Fibroblast of peridontal ligament (primary cell): Measurements from ENCODE around the gene ZNF146.
"Not testable (repeated sequence)": the region's sequence is repeated elsewhere in the genome, so short reads cannot be mapped to it uniquely, and the experiment has no call there.

Source experiments
- DNase-seq: peaks from one replicate; pipeline ENCODE4 v3.0.0-alpha.2; 2010; ENCODE audit errors: extremely low read depth

ZNF146 gene

DNA sequence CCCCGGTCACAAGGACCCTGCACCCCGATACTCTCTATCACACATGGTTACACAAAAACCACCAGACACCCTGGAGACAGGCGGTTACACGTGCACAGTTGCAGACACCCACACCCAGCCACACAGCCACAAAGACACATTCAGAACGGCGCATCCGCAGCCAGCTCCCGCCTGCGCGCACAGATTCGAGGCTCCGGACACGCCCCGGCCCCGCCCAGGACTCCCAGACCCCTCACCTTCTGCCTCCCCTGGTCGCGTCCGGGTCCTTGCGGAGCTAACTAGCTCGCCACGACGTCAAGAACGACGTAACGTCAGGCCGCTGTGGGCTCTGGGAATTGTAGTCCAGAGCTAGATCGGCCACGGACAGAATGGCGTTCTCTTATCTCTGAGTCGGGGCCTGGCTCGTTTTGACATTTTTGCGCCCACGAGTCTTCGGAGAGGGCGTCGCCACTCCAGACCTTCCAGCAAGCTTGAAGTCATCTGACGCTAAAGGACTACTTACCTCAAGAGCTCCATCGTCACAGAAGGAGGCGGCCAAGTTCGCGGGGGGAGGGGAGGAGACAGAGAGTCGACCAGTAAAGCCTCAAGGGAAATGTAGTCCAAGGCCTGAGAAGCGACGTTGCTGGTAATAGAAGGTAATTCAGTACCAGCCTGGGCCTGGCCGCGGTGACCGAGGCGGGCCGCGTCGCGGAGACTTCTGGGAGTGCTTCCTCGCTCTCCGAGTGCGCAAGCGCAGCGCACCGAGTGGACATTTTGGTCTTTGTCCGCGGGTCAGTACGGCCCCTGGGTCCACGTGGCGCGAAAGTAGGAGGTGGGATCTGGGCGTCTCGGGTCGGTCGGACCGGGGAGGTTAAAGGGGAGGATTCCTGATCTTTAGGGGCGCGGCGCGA lies at the start of gene ZNF146, which contains the start of gene ZNF565:
Gene ZNF146 (plus strand): TSS at position 721 of the 890 bp plus-strand sequence. CDS start 21,335 bp downstream, outside the sequence.
Gene ZNF565 (minus strand): TSS at position 280 of the 890 bp plus-strand sequence. CDS start 12,680 bp downstream, outside the sequence.
- peak; percentile 98 for DNase-seq

DNA sequence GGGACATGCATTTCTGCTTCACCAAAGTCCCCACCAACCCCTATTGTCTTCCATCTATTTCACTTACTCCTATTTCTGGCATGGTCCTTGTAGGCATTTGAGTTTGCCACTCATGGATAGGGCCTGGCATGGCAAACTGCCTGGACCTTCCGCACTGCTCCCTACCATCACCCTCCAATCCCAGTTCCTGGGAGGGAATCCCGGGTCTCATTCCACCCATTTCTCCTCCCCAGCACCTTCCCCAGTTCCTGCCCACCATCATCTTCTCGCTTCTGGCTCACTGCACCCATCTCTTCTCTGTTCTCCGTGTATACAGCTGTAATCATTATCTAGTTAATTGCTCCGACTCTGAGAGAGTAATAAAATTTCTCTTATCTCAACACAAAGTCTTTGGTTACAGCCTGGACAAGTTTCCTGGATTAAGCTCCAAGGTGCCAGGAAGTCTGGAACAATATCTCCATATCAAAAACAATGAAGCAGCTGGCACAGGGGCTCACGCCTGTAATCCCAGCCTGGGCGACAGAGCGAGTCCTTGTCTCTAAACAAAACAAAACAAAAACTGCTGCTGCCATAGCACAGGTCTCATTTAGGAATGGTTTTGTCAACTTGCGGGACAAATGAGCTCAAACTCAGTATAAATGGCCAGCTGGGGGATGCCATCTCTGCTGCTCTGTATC lies 45.7 kb upstream of the ZNF146 start:
- DNase-seq: no peak

DNA sequence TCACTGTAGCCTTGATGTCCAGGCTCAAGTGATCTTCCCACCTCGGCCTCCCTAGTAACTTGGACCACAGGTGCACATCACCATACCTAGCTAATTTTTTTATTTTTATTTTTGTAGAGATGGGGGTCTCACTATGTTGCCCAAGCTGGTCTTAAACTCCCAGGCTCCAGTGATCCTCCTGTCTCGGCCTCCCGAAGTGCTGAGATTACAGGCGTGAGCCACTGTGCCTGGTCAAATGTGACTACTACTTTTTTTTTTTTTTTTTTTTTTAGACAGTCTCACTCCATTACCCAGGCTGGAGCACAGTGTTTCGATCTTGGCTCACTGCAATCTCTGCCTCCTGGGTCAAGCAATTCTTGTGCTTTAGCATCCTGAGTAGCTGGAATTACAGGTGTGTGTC lies 42.1 kb upstream of the ZNF146 start:
- DNase-seq: no peak

DNA sequence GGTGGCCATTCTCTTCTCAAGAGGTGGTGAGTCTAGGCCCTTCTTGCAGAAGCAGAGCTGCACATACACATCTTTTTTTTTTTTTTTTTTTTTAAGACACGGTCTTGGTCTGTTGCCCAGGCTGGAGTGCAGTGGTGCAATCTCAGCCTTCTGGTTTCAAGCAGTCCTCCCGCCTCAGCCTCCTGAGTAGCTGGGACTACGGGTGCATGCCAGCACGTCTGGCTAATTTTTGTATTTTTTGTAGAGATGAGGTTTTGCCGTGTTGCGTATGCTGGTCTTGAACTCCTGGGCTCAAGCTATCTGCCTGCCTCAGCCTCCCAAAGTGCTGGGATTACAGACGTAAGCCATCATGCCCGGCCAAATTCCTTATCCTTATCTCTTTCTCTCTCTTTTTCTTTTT lies 41.1 kb upstream of the ZNF146 start:
- DNase-seq: peak; percentile 13

DNA sequence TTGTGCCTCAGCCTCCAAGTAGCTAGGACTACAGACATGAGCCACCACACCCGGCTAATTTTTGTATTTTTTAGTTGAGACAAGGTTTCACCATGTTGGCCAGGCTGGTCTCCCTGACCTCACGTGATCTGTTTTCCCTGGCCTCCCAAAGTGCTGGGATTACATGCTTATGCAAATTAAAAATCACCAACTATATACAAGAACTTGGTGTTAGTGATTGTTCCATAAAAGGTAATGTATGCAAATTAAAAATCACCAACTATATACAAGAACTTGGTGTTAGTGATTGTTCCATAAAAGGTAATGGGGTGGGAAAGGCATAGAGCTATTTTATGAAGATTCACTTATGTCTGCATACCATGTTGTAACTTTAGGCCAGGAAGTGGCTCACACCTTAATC lies 35.8 kb upstream of the ZNF146 start:
- DNase-seq: not testable (repeated sequence)

DNA sequence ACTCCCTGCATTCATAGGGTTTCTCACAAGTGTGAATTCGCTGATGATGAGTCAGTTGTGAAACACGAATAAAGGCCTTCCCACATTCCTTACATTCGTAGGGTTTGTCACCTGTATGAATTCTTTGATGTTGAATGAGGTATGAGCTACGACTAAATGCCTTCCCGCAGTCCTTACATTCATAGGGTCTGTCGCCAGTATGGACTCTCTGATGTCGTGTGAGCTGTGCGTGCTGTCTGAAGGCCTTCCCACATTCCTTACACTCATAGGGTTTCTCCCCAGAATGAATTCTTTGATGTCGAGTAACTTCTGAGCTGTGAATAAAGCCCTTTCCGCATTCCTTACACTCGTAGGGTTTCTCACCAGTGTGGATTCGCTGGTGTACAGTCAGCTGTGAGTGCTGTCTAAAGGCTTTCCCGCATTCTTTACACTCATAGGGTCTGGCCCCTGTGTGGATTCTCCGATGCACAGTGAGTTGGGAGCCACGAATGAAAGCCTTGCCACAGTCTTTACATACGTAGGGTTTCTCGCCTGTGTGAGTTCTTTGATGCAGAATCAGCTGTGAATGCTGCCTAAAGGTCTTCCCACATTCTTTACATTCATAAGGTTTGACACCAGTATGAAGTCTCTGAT lies 32.2 kb upstream of the ZNF146 start:
- DNase-seq: no peak

DNA sequence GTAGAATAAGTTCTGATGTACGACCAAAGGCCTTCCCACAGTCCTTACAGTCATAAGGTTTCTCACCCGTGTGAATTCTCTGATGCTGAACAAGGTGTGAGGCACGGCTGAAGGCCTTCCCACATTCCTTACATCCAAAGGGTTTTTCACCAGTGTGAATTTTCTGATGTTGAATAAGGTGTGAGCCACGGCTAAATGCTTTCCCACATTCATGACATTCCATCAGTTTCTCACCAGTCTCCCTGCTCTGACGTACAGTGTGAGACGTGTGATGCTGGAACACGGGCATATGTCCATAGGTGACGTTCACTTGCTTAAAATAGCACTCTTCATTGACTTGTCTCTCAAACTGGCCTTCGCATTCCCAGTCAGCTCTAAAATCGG lies 31.7 kb upstream of the ZNF146 start:
- no peak for DNase-seq

DNA sequence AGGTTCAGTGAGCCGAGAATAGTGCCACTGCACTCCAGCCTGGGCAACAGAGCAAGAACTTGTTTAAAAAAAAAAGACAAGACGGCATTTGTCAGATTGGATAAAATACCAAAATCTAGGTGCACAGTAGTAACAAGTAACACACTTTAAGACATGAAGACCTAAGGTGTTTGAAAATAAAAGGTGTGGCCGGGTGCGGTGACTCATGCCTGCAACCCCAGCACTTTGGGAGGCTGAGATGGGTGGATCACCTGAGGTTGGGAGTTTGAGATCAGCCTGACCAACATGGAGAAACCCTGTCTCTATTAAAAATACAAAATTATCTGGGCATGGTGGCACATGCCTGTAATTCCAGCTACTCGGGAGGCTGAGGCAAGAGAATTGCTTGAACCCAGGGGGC lies 28.2 kb upstream of the ZNF146 start:
- not testable (repeated sequence) for DNase-seq

DNA sequence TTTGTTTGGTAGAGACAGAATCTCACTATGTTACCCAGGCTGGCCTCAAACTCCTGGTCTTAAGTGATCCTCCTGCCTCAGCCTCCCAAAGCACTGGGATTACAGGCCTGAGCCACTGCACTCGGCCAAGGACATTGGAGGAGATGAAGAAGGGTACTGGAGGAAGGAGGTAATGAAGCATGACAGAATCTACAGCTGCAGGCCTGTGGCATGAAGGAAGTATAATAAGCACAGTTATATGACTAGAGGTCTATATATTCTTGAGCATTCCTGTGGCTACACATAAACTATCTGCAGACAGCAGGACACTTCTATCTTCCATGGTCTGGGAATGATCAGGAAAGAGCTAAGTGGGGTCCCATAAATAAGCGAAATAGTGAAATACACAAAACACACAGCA lies 18.7 kb upstream of the ZNF146 start:
- no peak for DNase-seq

DNA sequence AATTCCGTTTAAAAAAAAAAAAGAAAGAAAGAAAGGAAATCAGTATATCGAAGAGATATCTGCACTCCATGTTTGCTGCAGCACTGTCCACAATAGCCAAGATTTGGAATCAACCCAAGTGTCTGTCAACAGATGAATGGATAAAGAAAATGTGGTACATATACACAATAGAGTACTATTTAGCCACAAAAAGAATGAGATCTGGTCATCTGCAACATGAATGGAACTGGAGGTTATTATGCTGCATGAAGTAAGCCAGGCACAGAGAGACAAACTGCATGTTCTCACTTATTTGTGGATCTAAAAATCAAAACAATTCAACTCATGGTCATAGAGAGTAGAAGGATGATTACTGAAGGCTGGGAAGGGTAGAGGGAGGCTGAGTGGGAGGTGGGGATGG lies 16.8 kb upstream of the ZNF146 start:
- DNase-seq: no peak

DNA sequence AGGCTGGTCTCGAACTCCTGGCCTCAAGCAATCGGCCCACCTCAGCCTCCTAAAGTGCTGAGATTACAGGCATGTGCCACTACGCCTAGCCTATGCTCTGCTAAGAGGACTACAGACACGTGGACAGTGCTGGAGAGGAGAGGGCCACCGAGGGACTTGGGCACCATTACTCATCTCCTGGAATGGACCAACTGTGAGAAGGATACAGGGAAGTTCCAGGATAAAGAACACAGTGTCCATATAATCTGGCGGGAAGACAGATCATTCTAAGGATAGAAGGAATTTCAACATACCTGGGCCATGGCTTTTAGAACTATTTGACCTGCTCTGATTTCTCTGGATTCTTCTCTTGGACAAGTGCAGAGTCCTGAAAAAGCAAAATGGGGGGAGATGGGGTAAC lies 13.2 kb upstream of the ZNF146 start:
- no peak for DNase-seq

DNA sequence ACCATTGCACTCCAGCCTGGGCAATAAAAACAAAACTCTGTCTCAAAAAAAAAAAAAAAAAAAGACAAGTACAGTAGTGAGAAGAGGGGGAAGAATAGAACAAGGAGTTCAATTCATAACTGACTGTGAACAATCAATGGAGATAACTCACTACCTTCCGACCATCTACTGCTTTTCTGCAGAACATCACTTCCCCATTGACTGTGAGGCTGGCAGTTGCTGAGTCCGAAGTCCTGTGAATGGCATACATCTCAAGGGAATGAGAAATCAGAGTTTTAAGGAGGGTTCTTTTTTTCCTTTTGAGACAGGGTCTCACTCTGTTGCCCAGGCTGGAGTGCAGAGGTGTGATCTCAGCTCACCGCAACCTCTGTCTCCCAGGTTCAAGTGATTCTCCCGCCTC lies 11.6 kb upstream of the ZNF146 start:
- no peak for DNase-seq

DNA sequence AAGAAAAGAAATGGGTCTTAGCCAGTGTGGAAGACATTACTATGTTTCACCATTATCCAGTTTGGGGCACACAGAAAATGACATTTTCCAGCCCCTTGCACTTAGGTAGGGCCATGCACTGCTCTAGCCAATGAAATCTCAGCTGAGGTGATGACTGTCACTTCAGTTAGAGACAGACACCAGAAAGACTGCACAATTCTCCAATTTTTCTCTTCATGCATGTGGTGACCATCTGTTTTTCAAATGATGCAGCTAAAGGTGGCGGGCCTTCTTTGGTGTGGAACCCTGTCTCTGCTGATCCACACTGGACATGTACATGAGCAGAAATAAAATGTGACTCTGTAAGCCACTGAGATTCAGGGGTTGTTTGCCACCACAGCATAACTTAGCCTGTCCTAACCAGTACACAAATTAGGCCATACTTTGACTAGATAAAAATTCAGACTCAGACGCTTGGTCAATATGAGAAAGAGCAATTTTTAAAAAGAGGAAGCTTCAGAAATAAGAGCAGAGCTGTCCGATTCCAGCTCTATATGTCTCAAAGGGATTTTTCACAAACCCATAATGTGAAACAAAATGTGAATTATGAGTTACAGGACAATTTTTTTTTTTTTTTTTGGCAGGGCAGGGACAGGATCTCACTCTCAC lies 7.2 kb upstream of the ZNF146 start:
- DNase-seq: no peak

DNA sequence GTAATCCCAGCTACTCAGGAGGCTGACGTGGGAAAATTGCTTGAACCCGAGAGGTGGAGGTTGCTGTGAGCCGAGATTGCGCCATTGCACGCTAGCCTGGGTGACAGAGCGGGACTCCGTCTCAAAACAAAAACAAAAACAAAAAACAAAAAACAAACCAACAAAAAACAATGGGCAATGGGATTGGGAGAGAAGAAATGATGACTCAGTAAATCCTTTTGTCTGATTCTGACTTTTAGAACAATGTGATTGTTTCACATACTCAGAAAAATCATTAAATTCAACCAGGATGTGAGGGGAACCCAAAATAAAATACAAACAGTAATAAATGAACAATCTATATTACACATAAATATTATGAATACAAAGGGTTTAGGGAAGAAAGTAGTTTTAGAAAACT lies 5.5 kb upstream of the ZNF146 start:
- DNase-seq: no peak

DNA sequence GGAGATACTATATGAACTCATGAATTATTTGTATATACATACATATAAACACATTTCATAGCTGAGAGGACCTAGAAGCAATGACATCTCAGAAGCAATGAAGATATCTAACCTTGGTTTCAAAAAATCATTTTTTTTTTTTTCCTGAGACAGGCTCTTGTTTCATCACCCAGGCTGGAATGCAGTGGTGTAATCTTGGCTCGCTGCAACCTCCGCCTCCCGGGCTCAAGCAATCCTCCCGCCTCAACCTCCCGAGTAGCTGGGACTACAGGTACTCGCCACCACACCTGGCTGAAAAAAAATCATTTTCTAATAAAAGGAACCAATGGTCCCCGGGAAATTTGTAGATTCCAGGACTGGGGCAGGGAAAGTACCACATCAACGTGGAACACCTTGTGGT lies 4.4 kb upstream of the ZNF146 start:
- DNase-seq: no peak

DNA sequence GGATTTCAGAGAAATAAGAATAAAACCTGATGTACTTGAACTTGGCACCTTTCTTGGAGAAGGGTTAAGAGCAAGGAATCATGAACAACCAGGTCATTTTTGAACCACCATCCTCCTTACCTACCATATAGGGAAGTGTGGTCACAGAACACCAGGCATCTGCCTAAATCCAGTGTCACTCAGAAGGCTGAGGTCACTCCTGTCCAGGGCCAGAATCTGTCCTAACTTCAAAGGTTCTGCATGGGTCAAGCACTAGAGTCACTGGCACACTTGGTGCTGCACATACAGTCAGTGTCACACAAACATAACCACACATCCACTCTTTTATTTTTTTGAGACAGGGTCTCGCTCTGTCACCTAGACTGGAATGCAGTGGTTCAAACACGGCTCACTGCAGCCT lies 2.0 kb upstream of the ZNF146 start:
- no peak for DNase-seq

DNA sequence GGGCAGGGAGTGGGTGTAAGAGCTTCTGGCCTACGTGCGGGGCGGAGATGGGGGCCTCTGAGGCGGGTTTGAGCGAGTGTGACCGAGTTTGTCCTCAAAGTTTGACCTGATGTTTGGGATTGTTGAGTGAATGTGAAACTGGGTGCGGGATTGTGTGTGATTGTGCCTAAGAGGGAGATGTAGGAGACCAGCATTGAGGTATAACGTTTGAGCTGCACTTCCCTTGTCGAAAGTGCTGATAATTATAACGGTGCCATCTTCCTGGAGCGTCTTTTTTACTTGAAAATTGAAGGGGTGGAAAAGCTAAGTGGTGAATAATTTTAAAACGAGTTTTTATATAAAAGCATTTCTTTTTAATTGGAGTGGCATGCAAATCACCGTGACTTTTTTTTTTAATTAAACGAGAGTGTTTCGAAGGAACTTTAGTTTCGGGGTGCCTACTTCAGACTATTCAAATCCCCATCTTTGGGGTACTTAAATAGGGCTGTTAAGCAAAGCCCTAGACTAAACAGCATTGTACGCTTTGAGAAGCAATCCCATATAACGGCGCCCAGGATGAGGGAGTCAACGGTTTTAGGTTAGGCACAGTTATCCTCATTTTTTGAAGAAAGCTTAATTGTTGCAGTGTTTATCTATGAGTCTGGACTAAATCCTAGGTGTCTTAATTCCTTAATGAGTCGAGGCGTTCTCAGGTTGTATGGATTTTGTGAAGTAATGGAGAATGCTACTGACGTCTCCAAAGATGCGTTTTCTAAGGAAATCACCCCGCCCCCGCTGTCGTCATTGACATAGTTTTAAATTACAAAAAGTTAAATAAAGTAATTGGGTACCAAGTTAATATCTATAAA lies 594 bp downstream of the ZNF146 start:
- DNase-seq: peak; percentile 73

DNA sequence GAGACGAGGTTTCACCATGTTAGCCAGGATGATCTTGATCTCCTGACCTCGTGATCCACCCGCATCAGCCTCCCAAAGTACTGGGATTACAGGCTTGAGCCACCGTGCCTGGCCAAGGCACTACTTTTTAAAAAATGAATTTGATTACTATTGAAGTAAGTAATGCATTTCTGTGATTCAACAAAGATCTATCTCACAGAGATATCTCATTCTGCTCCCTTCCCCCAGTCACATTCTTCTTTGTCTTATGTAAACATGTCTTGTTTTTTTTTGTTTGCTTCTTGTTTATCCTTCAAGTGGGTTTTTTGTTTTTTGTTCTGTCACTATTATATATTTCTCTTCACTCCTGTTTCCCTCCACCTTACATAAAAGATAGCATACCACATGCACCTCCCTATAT lies 6.6 kb downstream of the ZNF146 start:
- no peak for DNase-seq

DNA sequence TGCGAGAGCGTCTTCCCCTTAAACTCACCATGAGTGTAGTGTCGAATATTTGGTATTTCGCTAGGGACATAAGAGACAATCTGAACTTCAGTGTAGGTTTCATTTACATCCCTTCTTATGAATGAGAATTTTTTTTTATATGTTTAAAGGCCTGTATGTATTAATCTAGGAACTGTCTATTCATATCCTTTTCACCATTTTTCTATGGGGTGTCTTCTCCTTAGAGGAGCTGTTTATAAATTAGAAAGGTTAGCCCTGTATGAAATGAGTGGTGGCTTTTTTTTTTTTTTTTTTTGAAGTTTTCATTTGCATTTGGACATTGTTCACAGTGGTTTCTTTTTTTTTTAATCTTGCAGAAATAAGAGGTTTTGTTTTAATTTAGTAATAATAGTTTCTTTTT lies 7.6 kb downstream of the ZNF146 start:
- DNase-seq: no peak

DNA sequence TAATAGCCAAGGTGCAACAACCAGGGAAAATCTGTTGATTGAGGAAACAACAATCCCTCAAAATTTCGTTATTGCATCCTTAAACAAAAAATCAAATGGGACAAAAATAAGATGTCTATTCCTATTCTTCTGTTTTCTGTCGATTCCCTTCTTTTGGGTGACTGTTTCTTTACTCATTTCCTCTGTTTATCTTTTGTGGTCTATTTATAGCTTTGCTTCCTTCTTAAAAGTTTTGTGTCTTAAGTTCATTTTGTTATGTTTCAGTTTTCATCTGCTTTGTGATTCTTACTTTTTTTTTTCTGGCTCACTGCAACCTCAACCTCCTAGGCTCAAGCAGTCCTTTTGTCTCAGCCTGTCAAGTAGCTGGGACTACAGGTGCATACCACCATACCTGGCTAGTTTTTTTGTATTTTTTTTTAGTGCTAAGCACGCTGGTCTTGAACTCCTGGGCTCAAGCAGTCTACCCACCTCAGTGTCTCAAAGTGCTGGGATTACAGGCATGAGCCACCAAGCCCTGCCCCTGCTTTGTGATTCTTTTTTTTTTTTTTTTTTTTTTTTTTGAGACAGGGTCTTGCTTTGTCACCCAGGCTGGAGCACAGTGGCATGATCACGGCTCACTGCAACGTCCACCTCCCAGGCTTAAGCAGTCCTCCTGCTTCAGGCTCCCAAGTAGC lies 10.4 kb downstream of the ZNF146 start:
- peak; percentile 79 for DNase-seq

DNA sequence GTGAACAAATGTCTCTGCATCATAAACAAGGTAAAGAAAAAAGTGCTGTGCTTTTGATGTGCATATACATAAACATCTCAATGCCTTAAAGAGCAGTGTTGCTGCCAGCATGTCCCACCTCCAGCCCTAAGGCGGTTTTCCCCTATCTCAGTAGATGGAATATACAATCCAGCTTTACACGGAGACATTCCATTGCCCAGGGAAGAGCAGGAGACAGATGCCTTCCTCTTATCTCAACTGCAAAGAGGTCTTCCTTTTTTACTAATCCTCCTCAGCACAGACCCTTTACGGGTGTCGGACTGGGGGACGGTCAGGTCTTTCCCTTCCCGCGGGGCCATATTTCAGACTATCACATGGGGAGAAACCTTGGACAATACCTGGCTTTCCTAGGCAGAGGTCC lies 18.7 kb downstream of the ZNF146 start:
- not testable (repeated sequence) for DNase-seq
